Endothelial cell of umbilical vein (primary cell): ENCODE results near the gene ARTN. TPM values are rescaled to one million over a fixed set of nuclear protein-coding genes. Genes with fewer than 3 reads are reported as not detected.

Source experiments
- BruUV-seq: library from RNA; stranded (reverse); fragments of 400-500 nt; replicated peaks from 2 replicates; lab custom pipeline; 2021; lab: Mats Ljungman, UMichigan
- CTCF ChIA-PET: fragments of 300-600, 350-600 bp; sonication (Branson Sonifier 250); formaldehyde crosslinking; loops from one replicate; lab custom pipeline; 2021; ENCODE audit warnings: antibody characterized with exemption, inconsistent platforms; lab: Charles Lee
- POLR2A ChIA-PET: fragments of 300-600, 350-600 bp; sonication (Branson Sonifier 250); formaldehyde crosslinking; loops from one replicate; lab custom pipeline; 2021; ENCODE audit warnings: antibody characterized with exemption, inconsistent platforms; lab: Charles Lee
- DNase-seq: peaks from one replicate; pipeline ENCODE4 v3.0.0-alpha.2; 2011; ENCODE audit warnings: low read depth, low spot score
- FAIRE-seq: peaks from 2 replicates; lab custom pipeline; 2011; peaks lifted over from hg19 to GRCh38; lab: Jason Lieb, UNC
- H2AFZ ChIP-seq: 2 replicates; pipeline ENCODE4 v1.6.0; 2012; ENCODE audit warnings: low read depth, low read length, control low read depth, inconsistent platforms
- H3K27ac ChIP-seq: 2 replicates; pipeline ENCODE4 v1.5.1; 2011; ENCODE audit warnings: low read depth, mild to moderate bottlenecking, control low read depth, low read length, moderate library complexity; ENCODE audit not compliant: insufficient read depth
- H3K27me3 ChIP-seq, 2 experiments: 2 replicates each; pipeline versions ENCODE4 v1.6.0 to v1.6.1; 2011; ENCODE audit warnings: low read length in 2 of 2, mixed read lengths in 1 of 2; ENCODE audit not compliant: control insufficient read depth in 2 of 2, insufficient read depth in 2 of 2
- H3K36me3 ChIP-seq, 2 experiments: 2 replicates in 1 of 2; 3 replicates in 1 of 2; pipeline ENCODE4 v1.5.1; 2011; ENCODE audit warnings: low read length in 2 of 2, mild to moderate bottlenecking in 1 of 2, moderate library complexity in 1 of 2; ENCODE audit not compliant: control insufficient read depth in 2 of 2, insufficient read depth in 2 of 2; ENCODE audit errors: extremely low read depth in 1 of 2
- H3K4me1 ChIP-seq: 3 replicates; pipeline ENCODE4 v1.5.1; 2011; ENCODE audit warnings: mild to moderate bottlenecking, low read length; ENCODE audit not compliant: control insufficient read depth, insufficient read depth; ENCODE audit errors: extremely low read depth
- H3K4me2 ChIP-seq: 2 replicates; pipeline ENCODE4 v1.6.1; 2011; ENCODE audit warnings: low read length, control low read depth, mixed read lengths; ENCODE audit not compliant: insufficient read depth
- H3K4me3 ChIP-seq, 3 experiments: fragments of 200-600 bp in 1 of 3; sonication (generic), shearing (Covaris generic) in 1 of 3; replicated peaks in 1 of 3; 2 replicates each; pipeline ENCODE4 v1.5.1; 2011 to 2016; ENCODE audit warnings: control low read depth in 3 of 3, low read length in 3 of 3, mild to moderate bottlenecking in 2 of 3, inconsistent platforms in 1 of 3, low read depth in 1 of 3, moderate library complexity in 1 of 3; ENCODE audit not compliant: insufficient read depth in 1 of 3
- H3K79me2 ChIP-seq: 2 replicates; pipeline ENCODE4 v1.6.0; 2012; ENCODE audit warnings: low read length, inconsistent platforms; ENCODE audit not compliant: control insufficient read depth, insufficient read depth
- H3K9ac ChIP-seq: replicated peaks from 2 replicates; pipeline ENCODE3; 2011; ENCODE audit warnings: low read length, control low read depth; ENCODE audit not compliant: insufficient read depth; ENCODE audit errors: extremely low read depth
- H3K9me1 ChIP-seq: replicated peaks from 3 replicates; pipeline ENCODE4 v1.6.0; 2011; ENCODE audit warnings: mild to moderate bottlenecking, low read length; ENCODE audit not compliant: control insufficient read depth, insufficient read depth; ENCODE audit errors: extremely low read depth
- H3K9me3 ChIP-seq: replicated peaks from 2 replicates; pipeline ENCODE4 v1.5.1; 2012; ENCODE audit warnings: low read length, inconsistent platforms; ENCODE audit not compliant: control insufficient read depth, insufficient read depth
- H4K20me1 ChIP-seq: replicated peaks from 2 replicates; pipeline ENCODE3; 2011; ENCODE audit warnings: mild to moderate bottlenecking, low read length; ENCODE audit not compliant: control insufficient read depth, insufficient read depth; ENCODE audit errors: extremely low read depth
- CTCF ChIP-seq, 2 donors: IDR thresholded peaks; 1 replicate in 1 of 2; 2 replicates in 1 of 2; pipeline ENCODE4 v1.5.1; 2011; ENCODE audit warnings: low read length in 2 of 2, mild to moderate bottlenecking in 2 of 2, moderate library complexity in 2 of 2, control low read depth in 1 of 2, inconsistent platforms in 1 of 2, low read depth in 1 of 2; ENCODE audit not compliant: insufficient read depth in 1 of 2; ENCODE audit errors: extremely low read depth in 1 of 2
- EZH2 ChIP-seq: IDR thresholded peaks from 2 replicates; pipeline ENCODE4 v1.6.1; 2012; ENCODE audit warnings: borderline replicate concordance, low read depth, mild to moderate bottlenecking, moderate library complexity, low read length, inconsistent platforms; ENCODE audit not compliant: severe bottlenecking
- FOS ChIP-seq: IDR thresholded peaks from 2 replicates; pipeline ENCODE4 v1.6.1; 2011; ENCODE audit warnings: mild to moderate bottlenecking, low read length, moderate library complexity, borderline replicate concordance; ENCODE audit not compliant: insufficient read depth
- GATA2 ChIP-seq: IDR thresholded peaks from 2 replicates; pipeline ENCODE4 v1.7.0; 2011; ENCODE audit warnings: low read depth, mild to moderate bottlenecking, moderate library complexity, mixed read lengths, low read length; ENCODE audit not compliant: insufficient read length, insufficient read depth
- JUN ChIP-seq: IDR thresholded peaks from 2 replicates; pipeline ENCODE4 v1.6.1; 2011; ENCODE audit warnings: borderline replicate concordance, low read depth; ENCODE audit not compliant: insufficient read length, insufficient read depth
- MAX ChIP-seq: IDR thresholded peaks from 2 replicates; pipeline ENCODE4 v1.6.1; 2011; ENCODE audit not compliant: insufficient read depth, insufficient read length
- MYC ChIP-seq: IDR thresholded peaks from one replicate; pipeline ENCODE4 v1.6.1; 2011; ENCODE audit warnings: mild to moderate bottlenecking, low read depth, low read length
- POLR2A ChIP-seq: IDR thresholded peaks from 2 replicates; pipeline ENCODE4 v1.6.1; 2012; ENCODE audit warnings: low read depth, mild to moderate bottlenecking, control low read depth, low read length
- POLR2AphosphoS5 ChIP-seq: IDR thresholded peaks from 2 replicates; pipeline ENCODE4 v1.6.1; 2012; ENCODE audit warnings: low read depth, mild to moderate bottlenecking, control low read depth, low read length, moderate library complexity; ENCODE audit not compliant: insufficient read depth
- dilution Hi-C: fragments of 300-500 bp; cut with MboI; formaldehyde crosslinking; loops from one replicate; pipeline ENCODE4 v1.15.0; 2019; ENCODE audit warnings: low sequenced_read_pairs; ENCODE audit not compliant: extremely low pct_ligation_motif_present
- intact Hi-C: fragments of 100-400 bp; cut with micrococcal nuclease; formaldehyde crosslinking; loops from one replicate; pipeline ENCODE4 v1.10.0; 2022
- polyA plus RNA-seq, 4 experiments: library from polyadenylated mRNA; depleted of rRNA in 3 of 4; stranded (reverse) in 3 of 4; unstranded in 1 of 4; fragments of >200 nt; gene quantifications; 2 replicates each; pipeline versions ENCODE4 v1.2.1 to v1.2.3, GENCODE V29; 2011 to 2012; ENCODE audit warnings: missing spikeins in 1 of 4
- total RNA-seq: library from RNA; stranded (reverse); gene quantifications from 2 replicates; pipeline ENCODE4 v1.2.3, GENCODE V29; 2021

ARTN gene
- total and polyA plus RNA-seq, 2 donors (not counting 3 experiments of a cell fraction or from before 2014, with no cell fraction given): 0.11 to 0.18 TPM

GRCh38 chr1:43944860-43945259 is 11.3 kb downstream of the ARTN start:
- DNase-seq (no peak), FAIRE-seq (no peak)
- ChIA-PET POLR2A (no interaction called here), CTCF (interaction anchor here (1.4 to 7.2 kb wide), 3 partner anchors 11 to 181 kb away, joined by 3 to 93 read pairs (median 22); partner anchors contain the start of gene ARTN)
- intact Hi-C loops: loop anchor here (5.0 kb wide), 1 partner anchor 102 kb away; no protein-coding TSS in a partner anchor
- Histone ChIP-seq H3K79me2 (peaks cover 5% of the 10 kb centered on the region), H3K36me3 (peaks cover 0 to 3% of the 10 kb centered on the region in 2 experiments), H3K27ac (no peak overlapping the region), H3K4me2 (no peak overlapping the region), H2AFZ (no peak overlapping the region), H4K20me1 (no peaks in the 10 kb centered on the region), H3K9ac (no peak overlapping the region), H3K9me1 (no peaks in the 10 kb centered on the region), H3K4me3 (no peak overlapping the region), H3K9me3 (no peaks in the 10 kb centered on the region), H3K4me1 (peaks cover 20% of the 10 kb centered on the region), H3K27me3 (no peaks in the 10 kb centered on the region)
- dilution Hi-C loops: loop anchor here (25.0 kb wide), 1 partner anchor 183 kb away; no protein-coding TSS in a partner anchor
- no TSS peak for BruUV-seq
- TF ChIP-seq MYC: no peak
- no peak for TF ChIP-seq GATA2
- TF ChIP-seq JUN: no peak
- no peak for TF ChIP-seq FOS
- no peak for TF ChIP-seq POLR2A
- TF ChIP-seq MAX: no peak
- no peak for TF ChIP-seq EZH2
- TF ChIP-seq CTCF (IDR thresholded peaks at IDR 0.05; ENCODE audit: extremely low read depth in 1 of 2, insufficient read depth in 1 of 2, low read depth in 1 of 2, low read length in 2 of 2): no peak
- no peak for TF ChIP-seq POLR2AphosphoS5
